Smooth muscle cell (in vitro differentiated cells): Measurements from ENCODE around the gene BZW2. TPM values are rescaled to one million over a fixed set of nuclear protein-coding genes. Genes with fewer than 3 reads are reported as not detected.

Experiments used
- DNase-seq: peaks from one replicate; lab custom pipeline; 2025; ENCODE audit not compliant: unreplicated experiment; lab: John Stamatoyannopoulos, UW
- H2AFZ ChIP-seq: fragments of 200-600 bp; sonication (generic); 2 replicates; pipeline ENCODE4 v1.6.0; 2016; ENCODE audit warnings: antibody characterized with exemption, low read depth, mild to moderate bottlenecking
- H3F3A ChIP-seq: fragments of 200-600 bp; sonication (generic); 2 replicates; pipeline ENCODE4 v1.6.0; 2017; ENCODE audit warnings: antibody characterized with exemption, low read depth
- H3K27ac ChIP-seq: fragments of 200-600 bp; sonication (generic); 2 replicates; pipeline ENCODE4 v1.5.1; 2016; ENCODE audit warnings: low read depth, mild to moderate bottlenecking
- H3K27me3 ChIP-seq: fragments of 200-600 bp; sonication (generic); 2 replicates; pipeline ENCODE4 v1.6.1; 2016; ENCODE audit warnings: low read depth, mild to moderate bottlenecking
- H3K36me3 ChIP-seq: fragments of 200-600 bp; sonication (generic); 2 replicates; pipeline ENCODE4 v1.5.1; 2016; ENCODE audit warnings: low read depth
- H3K4me1 ChIP-seq: fragments of 200-600 bp; sonication (generic); 2 replicates; pipeline ENCODE4 v1.5.1; 2016; ENCODE audit warnings: low read depth
- H3K4me2 ChIP-seq: fragments of 200-600 bp; sonication (generic); 2 replicates; pipeline ENCODE4 v1.6.0; 2016; ENCODE audit warnings: mild to moderate bottlenecking
- H3K4me3 ChIP-seq: fragments of 200-600 bp; sonication (generic); 2 replicates; pipeline ENCODE4 v1.5.1; 2016; ENCODE audit warnings: mild to moderate bottlenecking
- H3K79me2 ChIP-seq: fragments of 200-600 bp; sonication (generic); 2 replicates; pipeline ENCODE4 v1.6.0; 2016; ENCODE audit warnings: low read depth, mild to moderate bottlenecking
- H3K9ac ChIP-seq: fragments of 200-600 bp; sonication (generic); 2 replicates; pipeline ENCODE4 v1.6.0; 2016; ENCODE audit warnings: low read depth
- H3K9me3 ChIP-seq: fragments of 200-600 bp; sonication (generic); replicated peaks from 2 replicates; pipeline ENCODE4 v1.5.1; 2016; ENCODE audit warnings: low read depth
- H4K20me1 ChIP-seq: fragments of 200-600 bp; sonication (generic); 2 replicates; pipeline ENCODE4 v1.6.0; 2016; ENCODE audit warnings: low read depth
- WGBS: methylation state at CpG from one replicate; pipeline ENCODE4 v1.1.7; 2016; ENCODE audit warnings: low lambda C conversion rate; 5-methylcytosine and 5-hydroxymethylcytosine counted together
- polyA plus RNA-seq: library from polyadenylated mRNA; unstranded; fragments of >200 nt; fragmentation: Nextera tagmentation; extraction: Ambion mirVana; gene quantifications from 2 replicates; pipeline ENCODE4 v1.2.1, GENCODE V29; 2016
- total RNA-seq: library from RNA; depleted of rRNA; stranded (reverse); fragments of >200 nt; gene quantifications from 2 replicates; pipeline ENCODE4 v1.2.3, GENCODE V29; 2014
- TF ChIP-seq, protein P1 (sequence below): fragments of 200-600 bp; sonication (generic); IDR thresholded peaks from 2 replicates; pipeline ENCODE4 v1.5.1; 2017; ENCODE audit warnings: borderline replicate concordance, mild to moderate bottlenecking, antibody characterized with exemption; ENCODE audit not compliant: insufficient read depth, poor library complexity, severe bottlenecking

Gene BZW2
- total and polyA plus RNA-seq, 2 experiments from 2014 or later = 56.1 to 83.7 TPM

DNA sequence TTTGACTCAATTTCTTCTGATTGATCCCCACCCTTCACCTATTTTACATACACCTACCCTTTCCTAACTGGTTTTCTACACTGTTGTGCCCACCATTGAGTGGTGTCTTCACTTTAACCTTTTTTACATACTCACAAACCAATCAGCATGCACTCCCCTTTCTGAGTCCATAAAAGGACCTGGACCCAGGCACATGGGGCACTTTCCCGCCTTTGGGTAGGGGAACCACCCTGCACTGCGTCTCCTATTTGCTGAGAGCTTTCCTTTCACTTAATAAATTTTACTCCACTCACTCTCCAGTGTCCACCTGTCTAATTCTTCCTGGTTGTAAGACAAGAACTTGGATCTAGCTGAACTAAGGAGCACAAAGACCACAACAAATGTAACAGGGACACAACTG is 34.3 kb upstream of the BZW2 start:
- Histone ChIP-seq H3K79me2 (no peaks in the 10 kb centered on the region), H3K27ac (no peak overlapping the region), H2AFZ (no peak overlapping the region), H3K4me2 (no peak overlapping the region), H3K4me1 (peaks cover 10% of the 10 kb centered on the region), H3K27me3 (no peaks in the 10 kb centered on the region), H3K36me3 (peaks cover 6% of the 10 kb centered on the region), H4K20me1 (no peaks in the 10 kb centered on the region), H3F3A (no peaks in the 10 kb centered on the region), H3K4me3 (no peak overlapping the region), H3K9me3 (no peaks in the 10 kb centered on the region), H3K9ac (no peak overlapping the region)
- no peak for DNase-seq
- 98% methylated on average over 2 of the region's 2 CpGs for WGBS
- TF ChIP-seq, protein P1, sequence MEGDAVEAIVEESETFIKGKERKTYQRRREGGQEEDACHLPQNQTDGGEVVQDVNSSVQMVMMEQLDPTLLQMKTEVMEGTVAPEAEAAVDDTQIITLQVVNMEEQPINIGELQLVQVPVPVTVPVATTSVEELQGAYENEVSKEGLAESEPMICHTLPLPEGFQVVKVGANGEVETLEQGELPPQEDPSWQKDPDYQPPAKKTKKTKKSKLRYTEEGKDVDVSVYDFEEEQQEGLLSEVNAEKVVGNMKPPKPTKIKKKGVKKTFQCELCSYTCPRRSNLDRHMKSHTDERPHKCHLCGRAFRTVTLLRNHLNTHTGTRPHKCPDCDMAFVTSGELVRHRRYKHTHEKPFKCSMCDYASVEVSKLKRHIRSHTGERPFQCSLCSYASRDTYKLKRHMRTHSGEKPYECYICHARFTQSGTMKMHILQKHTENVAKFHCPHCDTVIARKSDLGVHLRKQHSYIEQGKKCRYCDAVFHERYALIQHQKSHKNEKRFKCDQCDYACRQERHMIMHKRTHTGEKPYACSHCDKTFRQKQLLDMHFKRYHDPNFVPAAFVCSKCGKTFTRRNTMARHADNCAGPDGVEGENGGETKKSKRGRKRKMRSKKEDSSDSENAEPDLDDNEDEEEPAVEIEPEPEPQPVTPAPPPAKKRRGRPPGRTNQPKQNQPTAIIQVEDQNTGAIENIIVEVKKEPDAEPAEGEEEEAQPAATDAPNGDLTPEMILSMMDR = no peak

DNA sequence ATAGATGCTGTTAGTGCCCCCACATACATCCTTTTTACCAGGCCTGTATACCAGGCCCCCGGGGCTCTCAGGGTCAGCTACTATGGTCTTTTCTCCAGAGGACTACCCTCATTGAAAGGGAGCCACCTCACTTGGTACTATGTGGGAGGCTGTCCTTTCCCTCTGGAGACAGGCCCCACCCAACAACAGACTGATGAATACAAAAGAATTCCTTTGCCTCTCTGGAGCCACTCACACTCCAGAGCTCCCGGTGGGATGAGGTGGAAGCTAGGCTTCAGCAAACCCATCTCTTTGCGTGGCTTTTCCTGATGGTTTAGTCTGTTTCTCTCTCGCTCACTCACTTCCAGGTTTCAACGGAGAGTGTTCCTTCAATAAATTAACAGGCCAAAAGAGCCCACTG is 30.8 kb upstream of the BZW2 start:
- no peak overlapping the region for H3K4me2 ChIP-seq
- H3K27ac ChIP-seq = no peak overlapping the region
- no peaks in the 10 kb centered on the region for H3K79me2 ChIP-seq
- WGBS = 87% methylated on average over 5 of the region's 5 CpGs
- no peaks in the 10 kb centered on the region for H3F3A ChIP-seq
- peaks cover 10% of the 10 kb centered on the region for H3K4me1 ChIP-seq
- H3K4me3 ChIP-seq = no peak overlapping the region
- H3K9ac ChIP-seq = no peak overlapping the region
- no peaks in the 10 kb centered on the region for H3K9me3 ChIP-seq
- no peaks in the 10 kb centered on the region for H3K27me3 ChIP-seq
- peaks cover 11% of the 10 kb centered on the region for H3K36me3 ChIP-seq
- TF ChIP-seq, protein P1 = no peak
- no peaks in the 10 kb centered on the region for H4K20me1 ChIP-seq
- DNase-seq = no peak
- no peak overlapping the region for H2AFZ ChIP-seq

DNA sequence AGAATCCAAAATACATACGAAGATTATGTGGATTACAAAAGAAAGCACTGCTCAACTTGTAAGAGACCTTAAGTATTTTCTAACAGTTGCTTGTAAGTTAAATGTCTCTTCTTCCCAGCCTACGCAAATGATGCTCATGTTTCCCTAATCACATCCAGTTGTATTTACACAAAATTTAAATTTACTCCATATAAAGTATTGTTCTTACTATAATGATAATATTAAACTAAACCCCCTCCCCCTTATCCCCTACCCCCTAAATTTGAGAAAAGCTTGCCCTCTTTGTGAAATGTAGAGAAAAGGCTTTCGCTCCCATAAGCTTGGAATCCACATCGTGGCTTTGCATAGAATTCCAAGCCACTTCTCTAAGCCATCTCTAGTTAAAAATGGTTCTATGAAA is 29.9 kb upstream of the BZW2 start:
- H3K27ac ChIP-seq = no peak overlapping the region
- no peak overlapping the region for H2AFZ ChIP-seq
- H3K36me3 ChIP-seq = peaks cover 8% of the 10 kb centered on the region
- H4K20me1 ChIP-seq = no peaks in the 10 kb centered on the region
- H3K4me1 ChIP-seq = peaks cover 10% of the 10 kb centered on the region
- no peak overlapping the region for H3K4me3 ChIP-seq
- DNase-seq = no peak
- H3K9ac ChIP-seq = no peak overlapping the region
- H3K79me2 ChIP-seq = no peaks in the 10 kb centered on the region
- 61% methylated on average over 4 of the region's 4 CpGs for WGBS
- H3K4me2 ChIP-seq = no peak overlapping the region
- no peaks in the 10 kb centered on the region for H3K9me3 ChIP-seq
- TF ChIP-seq, protein P1 = no peak
- no peaks in the 10 kb centered on the region for H3F3A ChIP-seq
- H3K27me3 ChIP-seq = no peaks in the 10 kb centered on the region

DNA sequence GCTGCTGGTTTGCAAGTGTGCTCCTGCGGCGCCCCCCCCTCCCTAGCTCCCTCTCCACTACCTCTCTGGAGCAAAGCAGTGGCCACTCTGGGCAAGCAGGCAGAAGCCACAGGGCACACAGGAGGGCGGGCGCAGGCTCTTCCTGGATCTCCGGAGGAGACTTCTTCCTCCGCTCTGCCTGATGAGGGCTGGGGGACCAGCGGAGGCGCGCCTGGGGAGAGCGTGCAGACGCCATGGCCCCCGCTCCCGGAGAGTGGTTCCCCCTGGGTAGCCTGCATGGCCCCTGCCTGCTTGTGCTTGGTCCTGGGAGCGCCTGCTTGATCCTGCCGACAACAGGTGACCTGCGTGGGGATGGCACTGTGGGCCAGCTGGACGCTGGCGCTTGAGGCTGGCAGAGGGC is 29.4 kb upstream of the BZW2 start:
- Histone ChIP-seq H3K4me1 (peaks cover 10% of the 10 kb centered on the region), H3K79me2 (no peaks in the 10 kb centered on the region), H3K4me3 (no peak overlapping the region), H4K20me1 (no peaks in the 10 kb centered on the region), H3K27me3 (no peaks in the 10 kb centered on the region), H3K4me2 (no peak overlapping the region), H2AFZ (no peak overlapping the region), H3K9ac (no peak overlapping the region), H3K9me3 (no peaks in the 10 kb centered on the region), H3F3A (no peaks in the 10 kb centered on the region), H3K27ac (no peak overlapping the region), H3K36me3 (peaks cover 6% of the 10 kb centered on the region)
- TF ChIP-seq, protein P1 = no peak
- DNase-seq = no peak
- 85% methylated on average over 18 of the region's 18 CpGs for WGBS
